Bladder microvascular endothelial cell (primary cell): Measurements from ENCODE around the gene C4BPA. TPM values are rescaled to one million over a fixed set of nuclear protein-coding genes. Genes with fewer than 3 reads are reported as not detected.

Experiments used
- total RNA-seq: library from RNA; depleted of rRNA; stranded (reverse); fragments of >200 nt; gene quantifications from 2 replicates; pipeline ENCODE4 v1.2.3, GENCODE V29; 2014

C4BPA gene
- total RNA-seq, result not detected in 2 replicates

DNA sequence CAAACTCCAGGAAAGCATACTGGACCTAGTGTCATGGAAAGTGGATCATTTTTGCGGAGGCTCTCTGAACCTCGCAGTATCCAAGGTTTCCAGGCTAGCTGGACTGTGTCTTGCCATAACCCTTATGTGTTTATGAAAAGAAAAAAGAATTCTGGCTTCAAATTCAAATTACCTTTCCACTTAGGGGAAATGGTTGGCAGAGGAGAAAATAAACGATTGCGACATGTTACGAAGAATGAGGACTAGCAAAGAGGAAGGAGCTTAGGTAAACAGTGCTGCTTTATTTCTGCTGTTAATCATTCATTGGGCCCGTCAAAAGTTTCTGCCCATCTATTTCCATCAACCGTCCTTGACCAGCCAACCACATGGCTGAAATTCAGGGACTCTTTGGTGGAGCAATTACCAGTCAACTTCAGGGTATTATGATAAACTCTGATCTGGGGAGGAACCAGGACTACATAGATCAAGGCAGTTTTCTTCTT is at the start of gene C4BPA:
Gene C4BPA, plus strand, starts transcription at position 342 of the 482 bp plus-strand sequence. CDS start 8,793 bp downstream, outside the sequence.

DNA sequence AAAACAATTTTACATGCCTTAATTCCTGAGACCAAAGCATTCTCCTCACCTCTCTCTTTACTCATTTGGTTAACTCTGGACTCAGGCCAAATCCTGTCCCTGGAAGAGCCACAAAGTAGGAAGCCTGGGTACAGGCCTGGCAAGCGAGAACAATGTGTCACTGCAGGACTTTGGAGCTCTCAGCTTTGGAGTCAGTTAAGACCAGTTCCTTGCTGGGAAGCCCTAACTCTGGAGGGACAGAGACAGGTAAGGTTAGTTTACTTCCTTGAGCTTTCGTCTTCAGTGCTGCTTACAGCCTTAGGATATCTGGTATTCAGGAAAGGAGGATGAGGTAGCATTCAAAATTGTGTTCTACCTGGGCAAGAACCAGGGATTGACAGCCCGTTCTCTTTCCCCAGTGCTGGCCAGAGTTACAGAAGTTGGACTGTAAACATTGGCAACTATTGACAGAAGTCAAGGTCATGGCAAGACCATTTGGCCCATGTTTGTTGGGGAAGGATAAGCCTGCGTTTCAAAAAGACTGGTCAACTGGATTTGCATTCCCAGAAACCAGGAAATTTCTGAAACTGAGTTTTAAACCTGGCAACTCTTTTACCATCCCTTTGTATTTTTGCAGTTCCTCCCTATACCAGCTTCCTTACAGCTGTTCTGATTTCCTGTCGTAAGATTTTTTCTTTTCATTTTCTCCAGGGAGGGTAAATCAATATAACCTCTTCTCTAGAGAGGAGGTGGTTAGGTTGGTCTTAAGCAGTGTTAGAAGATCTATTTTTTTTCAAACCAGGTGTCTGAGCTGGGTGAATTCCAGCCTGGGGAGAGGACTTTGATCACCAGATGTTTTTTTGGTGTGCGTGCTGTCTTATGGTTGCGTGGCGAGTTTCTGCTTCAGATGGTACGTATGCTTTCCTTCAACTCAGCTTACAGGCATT is 15.1 kb upstream of the C4BPA start, which contains the start of gene C4BPB:
Gene C4BPB, plus strand, starts transcription at position 160 of the 926 bp plus-strand sequence. Its CDS starts 672 bp downstream, at position 832.

Other genes starting within 250 kb of the C4BPA start
- not detected in 2 replicates for gene IL20, start 238.6 kb upstream of the C4BPA start, total RNA-seq
- gene IL24, start 206.8 kb upstream of the C4BPA start, total RNA-seq, result not detected in 2 replicates
- gene FCMR, start 182.3 kb upstream of the C4BPA start, total RNA-seq, result not detected in 2 replicates
- not detected in 2 replicates for gene PIGR, start 157.8 kb upstream of the C4BPA start, total RNA-seq
- not detected in 2 replicates for gene FCAMR, start 133.8 kb upstream of the C4BPA start, total RNA-seq
- under 0.01 TPM in 1 of 2 replicates, not detected in the other for gene C1orf116, start 71.5 kb upstream of the C4BPA start, total RNA-seq
- 4.4 and 6.4 TPM in 2 replicates for gene YOD1, start 53.0 kb upstream of the C4BPA start, total RNA-seq
- 0.49 and 0.82 TPM in 2 replicates for gene PFKFB2, start 51.0 kb upstream of the C4BPA start, total RNA-seq
- gene C4BPB, start 15.4 kb upstream of the C4BPA start, total RNA-seq, result not detected in 2 replicates
- 56.0 and 108 TPM in 2 replicates for gene CD55, start 217.4 kb downstream of the C4BPA start, total RNA-seq